NCI-H2227 treated with DMSO at 0.1 percent for 48 hours (cell line): ENCODE data around the gene HS2ST1.
"Not testable (repeated sequence)": the region's sequence is repeated elsewhere in the genome, so short reads cannot be mapped to it uniquely, and the experiment has no call there.

ENCODE experiments used
- DNase-seq: peaks from one replicate; lab custom pipeline; 2025; lab: John Stamatoyannopoulos, UW

The HS2ST1 gene

DNA sequence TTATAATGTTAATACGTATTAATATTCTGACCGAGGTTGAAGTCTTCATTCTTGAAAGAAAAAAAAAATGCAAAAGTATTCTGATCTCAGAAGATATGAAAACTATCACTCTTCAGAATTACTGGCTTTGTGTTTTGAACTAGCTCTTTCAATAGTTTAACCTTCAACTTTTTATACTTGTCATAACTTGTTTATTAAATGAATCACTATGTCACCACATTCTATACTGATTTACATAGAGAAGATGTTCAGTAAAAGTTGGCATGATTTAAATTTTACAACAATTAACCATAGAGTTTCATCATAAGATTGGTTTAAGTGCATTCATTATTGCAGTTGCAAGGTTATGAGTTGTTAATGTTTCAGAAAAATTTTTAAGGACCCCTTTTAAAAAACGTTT lies 57.3 kb downstream of the HS2ST1 start:
- DNase-seq: no peak

DNA sequence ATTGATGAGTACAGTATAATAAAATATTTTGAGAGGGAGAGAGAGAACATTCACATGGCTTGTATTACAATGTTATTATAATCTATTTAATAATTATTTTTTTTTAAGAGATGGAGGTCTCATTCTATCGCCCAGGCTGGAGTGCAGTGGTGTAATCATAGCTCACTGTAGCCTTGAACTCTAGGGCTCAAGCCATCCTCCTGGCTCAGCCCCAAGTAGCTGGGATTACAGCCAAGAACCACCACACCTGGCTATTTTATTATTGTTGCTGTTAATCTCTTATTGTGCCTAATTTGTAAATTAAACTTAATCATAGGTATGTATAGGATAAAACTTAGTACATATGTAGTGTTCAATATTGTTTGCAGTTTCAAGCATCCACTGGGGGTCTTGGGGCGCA lies 57.8 kb downstream of the HS2ST1 start:
- DNase-seq: no peak

DNA sequence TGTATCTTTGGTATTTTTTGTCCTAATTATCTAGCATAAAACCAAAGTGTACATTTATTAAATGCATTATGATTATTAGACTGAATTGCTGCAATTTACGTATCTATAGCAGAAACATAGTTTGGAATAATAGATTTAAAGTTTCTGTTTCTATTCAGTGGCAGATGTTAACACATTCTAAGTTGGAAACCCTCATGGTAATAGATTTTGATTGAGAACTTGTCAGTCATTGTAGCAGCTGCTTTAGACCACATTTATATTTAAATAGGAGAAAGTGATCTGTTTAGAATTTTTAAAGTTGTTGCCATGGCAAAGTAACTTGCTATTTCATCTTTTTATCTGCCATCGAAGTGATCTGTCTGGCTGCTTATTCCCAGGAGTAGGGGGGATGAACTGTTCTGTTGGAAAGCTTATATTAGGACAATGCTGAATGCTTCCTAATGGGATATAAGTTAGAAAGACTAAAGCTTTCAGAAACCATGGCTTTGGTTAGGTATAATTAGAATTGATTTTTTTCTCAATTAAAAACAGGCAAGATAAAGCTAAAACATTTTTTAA lies 61.6 kb downstream of the HS2ST1 start:
- no peak for DNase-seq

DNA sequence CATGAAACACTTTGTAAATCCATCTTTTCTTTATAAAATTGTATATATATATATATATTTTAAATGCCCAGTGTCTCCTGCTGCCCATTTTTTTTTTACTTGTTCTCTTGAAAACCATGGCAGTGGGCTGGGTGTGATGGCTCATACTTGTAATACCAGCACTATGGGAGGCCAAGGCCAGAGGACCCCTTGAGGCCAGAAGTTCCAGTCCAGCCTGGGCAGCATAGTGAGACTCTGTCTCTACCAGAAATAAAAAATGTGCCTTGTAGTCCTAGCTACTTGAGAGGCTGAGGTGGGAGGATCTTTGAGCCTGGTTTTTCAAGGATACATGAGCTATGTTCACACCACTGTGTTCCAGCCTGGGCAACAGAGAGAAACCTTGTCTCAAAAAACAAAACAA lies 62.2 kb downstream of the HS2ST1 start:
- no peak for DNase-seq

DNA sequence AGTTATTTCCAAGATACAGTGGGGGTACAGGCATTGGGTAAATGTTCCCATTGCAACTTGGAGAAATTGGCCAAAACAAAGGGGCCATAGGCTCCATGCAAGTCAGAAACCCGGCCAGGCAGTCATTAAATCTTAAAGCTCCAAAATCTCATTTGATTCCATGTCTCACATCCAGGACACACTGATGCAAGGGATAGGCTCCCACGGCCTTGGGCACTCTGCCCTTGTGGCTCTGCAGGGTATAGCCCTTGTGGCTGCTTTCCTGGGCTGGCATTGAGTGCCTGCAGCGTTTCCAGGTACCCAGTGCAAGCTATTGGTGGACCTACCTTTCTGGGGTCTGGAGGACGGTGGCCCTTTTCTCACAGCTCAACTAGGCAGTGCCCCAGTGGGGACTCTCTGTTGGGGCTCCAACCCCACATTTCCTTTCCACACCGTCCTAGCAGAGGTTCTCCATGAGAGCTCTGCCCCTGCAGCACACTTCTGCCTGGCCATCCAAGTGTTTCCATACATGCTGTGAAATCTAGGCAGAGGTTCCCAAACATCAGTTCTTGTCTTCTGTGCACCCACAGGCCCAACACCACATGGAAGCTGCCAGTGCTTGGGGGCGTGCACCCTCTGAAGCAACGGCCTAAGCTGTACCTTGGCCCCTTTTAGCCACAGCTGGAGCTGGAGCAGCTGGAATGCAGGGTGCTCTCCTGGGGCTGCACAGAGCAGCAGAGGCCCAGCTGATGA lies 67.2 kb downstream of the HS2ST1 start:
- no peak for DNase-seq

DNA sequence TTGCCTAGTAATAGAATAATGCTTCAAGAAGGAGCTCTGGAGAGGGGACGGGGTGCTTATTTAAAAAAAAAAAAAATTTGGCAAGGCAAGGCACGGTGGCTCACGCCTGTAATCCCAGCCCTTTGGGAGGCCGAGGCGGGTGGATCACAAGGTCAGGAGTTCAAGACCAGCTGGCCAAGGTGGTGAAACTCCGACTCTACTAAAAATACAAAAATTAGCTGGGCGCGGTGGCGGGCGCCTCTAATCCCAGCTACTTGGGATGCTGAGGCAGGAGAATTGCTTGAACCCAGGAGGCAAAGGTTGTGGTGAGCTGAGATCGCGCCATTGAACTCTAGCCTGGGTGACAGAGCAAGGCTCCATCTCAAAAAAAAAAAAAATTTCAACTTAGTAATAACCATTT lies 69.2 kb downstream of the HS2ST1 start:
- not testable (repeated sequence) for DNase-seq

DNA sequence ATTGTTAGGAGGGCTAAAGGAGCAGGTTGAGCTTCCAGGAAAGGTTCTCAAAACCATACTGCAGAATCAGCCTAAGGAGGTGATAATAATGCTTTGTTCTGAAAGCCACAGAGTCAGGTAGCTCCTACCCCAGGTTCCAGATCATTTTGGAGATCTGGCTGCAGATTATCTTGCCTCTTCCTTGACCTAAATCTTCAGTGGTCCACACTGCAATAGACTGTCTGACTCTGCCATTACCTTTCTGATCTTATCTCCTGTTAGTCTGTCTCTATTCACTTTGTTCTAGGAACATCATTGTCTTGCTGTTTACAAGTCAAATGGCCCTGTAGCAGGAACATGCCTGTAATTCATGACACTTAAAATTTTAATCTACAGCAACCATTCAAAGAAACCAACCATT lies 73.0 kb downstream of the HS2ST1 start:
- DNase-seq: no peak

DNA sequence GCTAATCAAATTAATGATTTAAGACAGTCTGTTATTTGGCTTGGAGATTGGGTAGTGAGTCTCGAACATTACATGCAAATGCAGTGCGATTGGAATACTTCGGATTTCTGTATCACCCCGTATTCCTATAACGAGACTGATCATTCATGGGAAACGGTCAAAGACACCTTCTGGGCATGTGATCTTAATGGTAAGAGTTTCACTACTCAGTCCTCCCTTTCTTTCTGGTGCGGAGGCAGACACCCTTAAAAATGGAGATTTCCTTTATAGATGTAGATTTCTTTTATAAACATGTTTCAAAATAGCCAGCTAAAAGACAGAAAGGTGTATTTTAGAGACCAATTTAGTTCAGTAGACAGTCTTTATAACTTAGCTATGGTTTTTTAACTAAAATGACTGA lies 74.4 kb downstream of the HS2ST1 start:
- no peak for DNase-seq

DNA sequence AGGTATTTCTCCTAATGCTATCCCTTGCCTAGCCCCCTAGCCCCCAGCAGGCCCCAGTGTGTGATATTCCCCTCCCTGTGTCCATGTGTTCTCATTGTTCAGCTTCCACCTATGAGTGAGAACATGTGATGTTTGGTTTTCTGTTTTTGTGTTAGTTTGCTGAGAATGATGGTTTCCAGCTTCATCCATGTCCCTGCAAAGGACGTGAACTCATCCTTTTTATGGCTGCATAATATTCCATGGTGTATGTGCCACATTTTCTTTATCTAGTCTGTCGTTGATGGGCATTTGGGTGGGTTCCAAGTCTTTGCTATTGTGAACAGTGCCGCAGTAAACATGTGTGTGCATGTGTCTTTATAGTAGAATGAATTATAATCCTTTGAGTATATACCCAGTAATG lies 75.3 kb downstream of the HS2ST1 start:
- not testable (repeated sequence) for DNase-seq

DNA sequence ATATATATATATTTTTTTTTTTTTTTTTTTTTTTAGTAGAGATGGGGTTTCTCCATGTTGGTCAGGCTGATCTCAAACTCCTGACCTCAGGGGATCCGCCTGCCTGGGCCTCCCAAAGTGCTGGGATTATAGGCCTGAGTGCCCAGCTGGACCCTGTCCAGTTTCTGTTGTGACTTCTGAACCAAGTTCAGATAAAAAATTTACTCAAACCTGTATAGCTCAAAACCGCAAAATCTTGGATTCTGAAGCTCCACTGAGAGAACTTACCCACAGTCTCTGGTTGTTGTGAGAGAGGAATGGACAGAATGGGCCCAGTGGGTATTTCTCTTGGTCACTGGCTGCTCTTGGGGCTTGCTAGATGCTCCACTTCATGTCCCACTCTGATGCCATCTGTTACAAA lies 76.4 kb downstream of the HS2ST1 start:
- DNase-seq: no peak

DNA sequence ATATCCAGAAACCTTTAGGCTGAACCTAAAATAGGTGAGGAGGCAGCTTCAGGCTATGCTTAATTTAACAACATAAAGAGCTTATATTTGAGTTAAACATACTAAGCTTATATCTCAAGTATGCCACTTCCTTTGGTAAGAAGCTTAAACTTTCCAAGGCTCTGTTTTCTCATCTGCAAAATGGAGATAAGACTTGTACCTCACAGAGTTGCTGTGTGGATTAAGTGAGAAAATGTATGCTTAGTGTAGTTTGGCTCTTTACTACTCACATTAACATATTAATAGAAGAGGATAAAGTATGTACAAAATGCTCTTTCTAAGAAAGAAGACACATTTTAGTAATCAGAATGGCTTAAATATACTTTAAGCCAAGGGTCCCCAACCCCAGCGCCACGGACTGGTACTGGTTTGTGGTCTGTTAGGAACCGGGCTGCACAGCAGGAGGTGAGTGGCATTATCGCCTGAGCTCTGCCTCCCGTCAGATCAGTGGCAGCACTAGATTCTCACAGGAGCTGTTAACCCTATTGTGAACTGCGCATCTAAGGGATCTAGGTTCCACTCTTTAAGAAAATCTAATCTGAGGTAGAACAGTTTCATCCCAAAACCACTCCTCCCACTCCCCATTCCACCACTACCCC lies 77.2 kb downstream of the HS2ST1 start:
- no peak for DNase-seq

DNA sequence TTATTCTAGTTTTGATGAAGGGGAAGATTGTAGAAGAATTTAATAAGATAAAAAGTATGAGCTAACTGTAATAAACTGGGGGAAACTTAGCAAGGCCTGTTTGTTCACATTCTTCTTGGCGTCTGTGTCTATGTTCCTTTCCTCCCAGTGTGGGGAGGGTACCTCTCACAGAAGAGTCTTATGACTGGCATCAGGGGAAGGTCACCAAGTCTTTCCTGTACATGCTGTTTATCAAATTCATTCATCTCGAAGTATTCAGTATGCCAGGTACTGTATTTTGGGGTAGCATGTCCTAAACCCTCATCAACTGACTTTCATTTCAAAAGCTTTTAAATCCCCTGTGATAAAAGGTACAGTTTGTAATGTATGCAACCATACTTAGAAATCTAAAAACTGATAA lies 78.4 kb downstream of the HS2ST1 start:
- no peak for DNase-seq

DNA sequence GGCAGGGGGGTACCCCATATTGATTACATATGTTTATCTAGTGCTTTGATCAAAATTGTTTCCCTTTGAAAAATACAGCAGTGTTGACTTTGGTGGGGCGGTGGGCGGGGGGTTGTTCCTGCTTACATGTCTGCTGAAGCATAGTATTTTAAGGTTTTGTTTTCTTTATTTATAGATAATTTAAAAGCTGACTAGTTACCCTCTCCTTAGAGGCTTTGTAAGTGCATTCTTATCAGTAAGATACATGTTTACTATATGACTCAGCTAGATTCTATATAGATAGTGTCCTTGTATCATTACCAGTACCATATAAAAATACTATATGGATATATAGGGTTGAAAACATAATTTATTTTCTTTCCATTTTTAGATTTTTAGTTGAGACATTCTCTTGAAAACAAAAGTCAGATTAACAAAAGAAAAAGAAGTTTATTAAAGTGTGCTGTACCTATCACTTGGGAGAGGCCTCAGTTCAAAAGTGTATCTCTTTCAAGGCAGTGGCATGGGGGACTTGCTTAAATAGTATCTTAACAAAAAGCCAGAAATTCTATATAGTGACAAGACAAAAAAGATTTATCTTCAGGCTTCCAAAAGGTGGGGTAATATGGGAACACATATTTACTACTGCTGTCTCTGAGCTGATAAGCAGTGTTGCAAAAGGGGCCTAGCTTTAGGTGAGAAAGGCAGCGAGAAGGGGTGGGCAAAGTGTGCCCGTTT lies 79.0 kb downstream of the HS2ST1 start:
- DNase-seq: no peak

DNA sequence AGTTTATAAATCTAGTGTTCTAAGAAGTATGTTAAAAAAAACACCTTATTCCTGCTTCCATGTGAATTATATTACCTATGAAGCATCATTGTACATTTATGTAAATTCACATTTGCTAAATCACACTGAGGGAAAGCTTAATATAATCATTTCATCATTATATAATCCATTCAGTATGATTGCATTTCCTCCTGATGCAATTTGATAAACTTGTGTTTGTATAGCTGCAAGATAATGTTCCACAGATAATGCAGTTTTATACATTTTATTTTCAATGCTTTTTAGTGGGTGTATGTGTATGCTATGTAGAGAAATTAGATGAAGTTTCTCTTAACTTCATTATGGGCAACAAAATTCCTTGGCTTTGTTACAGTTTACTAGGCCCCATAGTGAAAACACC lies 79.6 kb downstream of the HS2ST1 start:
- DNase-seq: no peak

DNA sequence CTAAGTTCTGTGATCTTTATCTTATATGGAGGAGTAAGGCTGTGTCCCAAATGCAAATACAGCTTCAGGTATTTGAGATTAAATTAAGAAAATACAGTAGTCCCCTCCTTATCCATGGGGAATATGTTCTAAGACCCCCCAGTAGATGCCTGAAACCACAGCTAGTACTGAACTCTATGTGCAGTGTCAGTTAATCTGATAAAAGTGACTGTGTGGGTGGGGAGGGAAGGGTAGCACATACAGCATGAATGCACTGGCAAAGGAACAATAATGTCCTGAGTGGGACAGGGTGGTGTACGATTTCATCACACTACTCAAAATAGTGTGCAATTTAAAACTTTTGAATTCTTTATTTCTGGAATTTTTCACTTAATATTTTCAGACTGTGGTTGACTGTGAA lies 83.1 kb downstream of the HS2ST1 start:
- no peak for DNase-seq

DNA sequence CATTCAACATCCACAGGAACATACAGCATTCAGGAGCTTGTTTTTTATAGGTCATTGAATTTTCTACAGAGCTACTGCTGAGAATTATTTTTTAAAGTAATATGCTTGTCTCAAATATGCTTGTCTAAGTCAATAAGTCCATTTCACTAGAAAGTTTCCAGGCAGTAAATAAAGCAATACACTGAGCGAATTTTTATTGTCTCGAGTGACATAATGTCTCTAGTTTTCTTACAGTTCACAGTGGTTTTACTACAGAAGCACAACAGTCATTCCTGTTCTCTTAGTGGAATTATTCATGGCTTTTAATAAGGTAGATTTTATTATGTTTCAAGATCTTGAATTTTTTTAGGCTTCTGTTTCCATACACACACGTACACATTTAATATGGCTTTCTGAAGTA lies 83.8 kb downstream of the HS2ST1 start:
- DNase-seq: no peak

DNA sequence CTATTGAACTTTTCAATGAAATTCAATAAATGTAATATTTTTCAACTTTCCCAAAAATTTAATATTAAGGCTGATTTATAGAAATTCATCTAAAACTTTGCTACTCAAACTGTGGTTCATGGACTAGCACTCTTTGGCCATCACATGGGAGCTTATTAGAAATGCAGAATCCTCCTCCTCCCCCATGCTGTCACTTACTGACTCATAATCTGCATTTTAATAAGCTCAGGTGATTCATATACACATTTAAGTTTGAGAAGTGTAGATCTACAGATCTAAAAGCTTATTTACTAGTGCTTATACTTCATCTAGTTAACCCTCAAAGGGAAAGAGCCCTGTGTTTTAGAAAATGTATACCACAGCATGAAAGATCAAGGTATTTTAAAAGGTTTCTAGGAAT lies 84.3 kb downstream of the HS2ST1 start:
- DNase-seq: no peak

DNA sequence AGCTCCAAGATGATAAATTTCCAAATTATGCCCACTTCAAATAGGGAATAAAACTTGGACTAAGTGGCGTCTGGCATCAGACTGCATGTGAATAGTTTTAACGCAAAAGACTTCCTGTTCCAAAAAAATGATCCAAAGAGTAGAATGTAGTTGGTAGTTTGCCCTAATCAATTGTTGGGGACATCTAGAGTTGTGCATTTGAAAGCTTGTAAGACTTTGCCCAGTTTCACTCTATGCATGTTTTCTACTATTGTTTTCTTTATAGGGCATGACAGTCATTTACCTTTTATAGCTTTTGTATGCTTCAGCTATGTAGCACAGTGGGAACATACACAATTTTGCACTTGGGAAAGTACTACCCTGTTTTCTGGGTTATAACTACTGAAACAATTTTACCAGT lies 86.0 kb downstream of the HS2ST1 start:
- no peak for DNase-seq

DNA sequence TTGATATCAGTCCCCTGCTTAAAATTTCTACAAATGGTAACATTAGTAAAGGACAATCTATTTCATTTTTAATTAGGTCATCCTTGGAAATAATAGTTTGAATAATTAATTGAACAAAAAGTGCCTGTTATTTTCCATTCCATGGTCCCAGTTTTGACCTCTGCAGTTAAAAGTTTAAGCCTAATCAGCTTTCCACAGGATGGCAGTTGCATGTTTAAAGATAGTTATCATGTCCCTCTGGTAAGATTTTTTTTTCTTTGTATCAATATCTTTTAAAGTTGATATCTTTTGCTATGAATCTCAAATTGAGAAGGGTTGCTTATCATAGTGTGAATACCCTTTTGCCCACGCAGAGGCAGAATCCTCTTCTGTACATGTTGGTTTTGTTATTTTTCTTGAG lies 90.4 kb downstream of the HS2ST1 start:
- DNase-seq: no peak

DNA sequence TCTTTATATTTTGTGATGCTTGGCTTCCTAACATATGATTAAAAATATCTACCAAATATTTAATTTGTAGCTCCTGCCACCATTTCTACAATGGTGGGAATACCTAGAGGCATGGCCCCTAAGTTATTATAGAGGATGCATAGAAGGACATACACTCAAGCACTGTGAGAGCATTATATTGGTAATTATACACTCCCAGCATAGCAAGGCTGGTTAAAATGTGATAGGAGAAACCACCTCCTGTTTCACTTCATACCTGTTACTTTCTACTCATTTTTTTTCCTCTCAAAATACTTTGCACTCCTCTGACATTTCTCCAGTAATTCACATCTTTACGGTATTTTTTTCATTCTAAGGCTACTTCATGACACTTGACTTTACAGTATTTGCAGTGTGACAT lies 92.9 kb downstream of the HS2ST1 start:
- DNase-seq: no peak

DNA sequence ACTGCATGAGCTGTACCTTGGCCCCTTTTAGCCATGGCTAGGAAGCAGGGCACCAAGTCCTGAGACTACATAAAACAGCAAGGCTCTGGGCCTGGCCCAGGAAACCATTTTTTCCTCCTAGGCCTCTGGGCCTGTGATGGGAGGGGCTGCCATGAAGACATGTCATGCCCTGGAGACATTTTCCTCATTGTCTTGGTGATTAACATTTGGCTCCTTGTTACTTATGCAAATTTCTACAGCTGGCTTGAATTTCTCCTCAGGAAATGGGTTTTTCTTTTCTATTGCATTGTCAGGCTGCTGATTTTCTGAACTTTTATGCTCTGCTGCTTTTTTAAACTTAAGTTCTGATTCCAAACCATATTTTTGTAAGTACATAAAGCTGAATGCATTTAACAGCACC lies 99.0 kb downstream of the HS2ST1 start:
- not testable (repeated sequence) for DNase-seq

DNA sequence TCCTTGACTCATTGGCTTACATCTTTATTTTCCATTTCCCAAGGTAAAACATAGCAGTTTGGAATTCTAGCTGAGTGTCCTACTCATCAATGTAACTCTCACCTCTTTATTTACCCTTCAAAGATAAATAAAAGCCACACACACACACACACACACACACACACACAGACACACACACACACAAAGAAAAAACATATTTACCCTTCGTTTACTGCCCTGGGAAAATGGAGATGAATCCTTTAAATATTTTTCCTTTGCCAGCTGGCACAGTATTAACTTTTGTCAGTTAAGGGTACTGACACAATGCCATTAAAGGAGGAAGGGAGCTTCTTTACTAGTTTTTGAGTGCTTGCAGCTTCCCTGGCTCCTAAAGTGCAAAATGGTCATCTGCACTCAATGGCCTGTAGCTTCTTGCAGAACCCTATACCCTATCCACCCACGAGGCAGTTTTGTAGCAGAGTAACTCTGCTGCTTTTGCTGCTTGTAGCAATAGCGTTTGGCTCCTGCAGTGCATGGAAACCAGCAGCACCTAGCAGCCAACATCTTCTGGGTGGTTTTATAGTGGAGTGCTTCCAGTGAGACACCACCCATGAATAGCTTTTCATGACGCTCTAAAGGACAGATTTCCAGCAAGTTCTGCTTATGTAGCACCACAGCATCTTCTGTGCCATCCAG lies 103.7 kb downstream of the HS2ST1 start:
- no peak for DNase-seq

DNA sequence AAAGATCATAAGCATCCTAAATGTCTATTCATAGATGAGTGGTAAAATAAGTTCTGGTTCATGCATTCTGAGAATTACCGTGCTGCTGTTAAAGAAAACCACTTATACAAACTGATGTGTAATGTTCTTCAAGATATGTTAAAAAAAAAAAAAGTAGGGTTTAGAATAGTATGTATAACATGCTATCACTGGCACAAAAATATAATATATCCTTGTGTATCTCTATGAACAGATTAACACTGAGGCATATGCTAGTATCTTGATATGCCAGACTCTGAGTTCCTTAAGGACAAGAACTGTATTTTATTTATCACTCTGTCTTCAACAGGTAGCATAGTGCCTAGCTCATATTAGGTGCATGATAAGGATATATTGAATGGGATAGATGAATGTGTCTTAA lies 108.9 kb downstream of the HS2ST1 start:
- no peak for DNase-seq
